RPMI8226 (cell line): ENCODE measurements around the gene ABCG8.

Experiments used
- DNase-seq: peaks from one replicate; pipeline ENCODE4 v3.0.0-alpha.2; 2015

Gene ABCG8

GRCh38 chr2:43927442-43927841, 88.7 kb downstream of the ABCG8 start:
- no peak for DNase-seq

GRCh38 chr2:43931293-43931692, 92.5 kb downstream of the ABCG8 start:
- no peak for DNase-seq
